H1 (cell line): ENCODE measurements around the gene CDKN2AIP. TPM values are rescaled to one million over a fixed set of nuclear protein-coding genes. Genes with fewer than 3 reads are reported as not detected.

Source experiments
- CHD7 ChIP-seq: fragments of 300-600 bp; sonication (generic); IDR thresholded peaks from 2 replicates; pipeline ENCODE4 v1.7.1; 2012; ENCODE audit warnings: low read length, moderate library complexity, mild to moderate bottlenecking, inconsistent platforms; ENCODE audit not compliant: insufficient replicate concordance
- polyA plus RNA-seq, 7 experiments: library from polyadenylated mRNA; depleted of rRNA in 3 of 7; stranded (reverse) in 5 of 7; unstranded in 2 of 7; fragments of >200 nt in 5 of 7; fragments of 200-250 nt in 2 of 7; gene quantifications; 1 replicate in 5 of 7; 2 replicates in 1 of 7; 4 replicates in 1 of 7; pipeline versions ENCODE4 v1.2.1 to v1.2.3, GENCODE V29; 2011 to 2013; ENCODE audit warnings: missing spikeins in 2 of 7, mixed read lengths in 2 of 7
- total RNA-seq: library from RNA; stranded (reverse); fragmentation: NEBNext Ultra II Directional; extraction: Animal tissue kit (Norgen Biotek cat#: 25700); gene quantifications from 2 replicates; pipeline ENCODE4 v1.2.1, GENCODE V29; 2021

Gene CDKN2AIP
- total and polyA plus RNA-seq, 2 of the 8 experiments (the other 6 are each of a cell fraction or from before 2014, with no cell fraction given): 6.0 to 14.0 TPM

- TF ChIP-seq CHD7: no peak
Measured at GRCh38 chr4:183407635-183408464, 36.6 kb upstream of the CDKN2AIP start (continued).
